GM19468 (cell line): ENCODE data around the gene MAP3K21.

ENCODE experiments used
- ATAC-seq: cut with Tn5 transposase; IDR thresholded peaks from one replicate; pipeline ENCODE4 v1.9.1; 2021; ENCODE audit warnings: mild to moderate bottlenecking, moderate library complexity, moderate number of reproducible peaks; ENCODE audit not compliant: unreplicated experiment; ENCODE audit errors: extremely low read depth

MAP3K21 gene

GRCh38 chr1:233381806-233382205, 54.3 kb downstream of the MAP3K21 start:
- no peak for ATAC-seq

- ATAC-seq = no peak
Measured at GRCh38 chr1:233383984-233384383, 56.5 kb downstream of the MAP3K21 start.

DNA sequence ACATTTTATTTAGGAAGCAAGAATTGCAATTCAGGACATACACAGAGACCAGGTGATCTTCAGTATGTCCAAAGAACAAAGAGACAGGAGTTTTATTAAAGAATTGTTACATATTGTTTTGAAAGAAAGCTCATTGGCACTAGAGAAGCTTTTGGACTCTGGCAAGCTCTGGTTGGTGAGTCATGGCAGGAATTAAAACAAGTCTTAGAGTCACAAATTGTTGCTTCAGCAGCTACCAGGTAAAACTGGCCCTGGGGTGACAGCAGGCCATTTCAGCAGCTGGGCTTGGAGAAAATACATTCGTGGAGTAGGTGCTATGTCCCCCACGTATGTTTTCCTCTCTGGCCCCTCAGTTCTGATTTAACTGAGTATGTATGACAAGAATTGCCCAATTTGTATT, 58.8 kb downstream of the MAP3K21 start:
- no peak for ATAC-seq

DNA sequence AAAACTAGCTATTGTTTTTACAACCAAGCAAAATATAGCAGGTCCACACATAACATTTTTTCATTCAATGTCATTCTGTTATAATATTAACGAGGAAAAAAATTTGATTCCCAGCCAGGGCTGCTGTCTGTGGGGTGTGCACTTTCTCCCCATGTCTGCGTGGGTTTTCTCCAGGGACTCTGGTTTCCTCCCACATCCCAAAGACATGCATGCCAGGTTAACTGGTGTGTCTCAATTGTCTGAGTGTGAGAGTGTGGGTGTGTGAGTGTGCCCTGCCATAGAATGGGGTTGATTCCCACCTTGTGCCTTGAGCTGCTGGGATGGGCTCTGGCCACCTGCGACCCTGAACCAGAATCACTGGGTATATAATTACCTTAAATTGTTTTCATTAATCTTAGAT, 60.1 kb downstream of the MAP3K21 start:
- no peak for ATAC-seq

DNA sequence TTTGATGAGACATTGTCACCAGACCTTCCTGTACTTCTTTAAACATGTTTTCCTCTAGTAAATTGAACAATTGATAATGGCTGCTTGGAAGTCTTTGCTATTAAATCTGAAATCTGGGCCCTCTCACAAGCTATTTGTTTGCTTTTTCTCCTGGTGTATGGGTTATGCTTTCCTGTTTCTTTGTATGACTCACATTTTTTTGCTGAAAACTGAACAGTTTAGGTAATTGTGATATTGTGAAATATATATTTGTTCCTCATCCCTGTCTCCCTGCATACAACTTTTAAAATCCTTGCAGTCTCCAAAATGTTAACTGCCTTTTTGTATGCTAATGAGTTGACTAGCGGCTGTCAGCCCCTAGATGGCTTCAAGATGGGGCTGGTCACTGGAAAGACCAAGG, 61.6 kb downstream of the MAP3K21 start:
- no peak for ATAC-seq

- no peak for ATAC-seq
Measured at GRCh38 chr1:233389893-233390292, 62.4 kb downstream of the MAP3K21 start.

DNA sequence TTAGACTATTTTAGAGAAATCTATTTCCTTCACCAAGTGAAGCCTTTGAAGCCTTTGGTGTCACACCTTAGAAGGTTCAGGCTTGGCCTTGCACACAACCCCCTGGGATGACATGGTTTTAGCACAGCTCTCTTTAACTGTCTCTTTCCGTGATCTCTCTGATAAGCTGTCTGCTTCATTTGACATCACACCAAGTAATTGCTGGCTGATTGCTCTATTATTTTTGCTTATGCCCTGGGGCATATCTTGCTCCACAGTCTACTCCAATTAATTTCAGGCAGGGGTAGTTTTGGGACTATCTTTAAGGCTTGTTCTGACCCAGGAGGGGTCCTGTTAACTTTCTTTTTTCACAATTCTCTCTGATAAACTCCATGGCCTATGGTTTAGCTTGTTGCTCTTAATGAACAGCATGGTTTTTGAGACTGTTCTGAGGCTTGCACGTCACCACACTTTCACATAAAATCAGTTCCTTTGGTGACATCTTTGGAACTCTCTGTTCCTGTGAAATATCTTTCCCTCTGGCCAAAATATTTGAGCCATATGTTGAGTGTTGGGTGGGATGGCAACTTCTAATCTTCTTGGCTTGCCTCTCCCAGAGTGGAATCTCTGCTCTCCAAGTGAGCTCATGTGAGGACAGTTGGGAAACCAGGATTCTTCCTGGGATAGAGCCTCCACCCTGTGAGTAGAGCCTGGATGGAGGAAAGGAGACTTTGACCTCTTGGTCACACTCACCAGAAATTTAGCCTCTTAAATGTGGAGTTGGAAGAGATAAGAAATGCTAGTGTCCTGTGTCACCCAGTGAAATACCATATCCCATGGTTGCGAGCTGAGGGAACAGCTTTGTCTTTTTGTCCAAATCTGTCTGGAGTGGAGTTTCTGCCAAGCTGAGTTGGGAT, 63.6 kb downstream of the MAP3K21 start:
- no peak for ATAC-seq

GRCh38 chr1:233393084-233393840, 65.7 kb downstream of the MAP3K21 start:
- ATAC-seq = no peak

GRCh38 chr1:233393926-233394680, 66.6 kb downstream of the MAP3K21 start:
- ATAC-seq = no peak

DNA sequence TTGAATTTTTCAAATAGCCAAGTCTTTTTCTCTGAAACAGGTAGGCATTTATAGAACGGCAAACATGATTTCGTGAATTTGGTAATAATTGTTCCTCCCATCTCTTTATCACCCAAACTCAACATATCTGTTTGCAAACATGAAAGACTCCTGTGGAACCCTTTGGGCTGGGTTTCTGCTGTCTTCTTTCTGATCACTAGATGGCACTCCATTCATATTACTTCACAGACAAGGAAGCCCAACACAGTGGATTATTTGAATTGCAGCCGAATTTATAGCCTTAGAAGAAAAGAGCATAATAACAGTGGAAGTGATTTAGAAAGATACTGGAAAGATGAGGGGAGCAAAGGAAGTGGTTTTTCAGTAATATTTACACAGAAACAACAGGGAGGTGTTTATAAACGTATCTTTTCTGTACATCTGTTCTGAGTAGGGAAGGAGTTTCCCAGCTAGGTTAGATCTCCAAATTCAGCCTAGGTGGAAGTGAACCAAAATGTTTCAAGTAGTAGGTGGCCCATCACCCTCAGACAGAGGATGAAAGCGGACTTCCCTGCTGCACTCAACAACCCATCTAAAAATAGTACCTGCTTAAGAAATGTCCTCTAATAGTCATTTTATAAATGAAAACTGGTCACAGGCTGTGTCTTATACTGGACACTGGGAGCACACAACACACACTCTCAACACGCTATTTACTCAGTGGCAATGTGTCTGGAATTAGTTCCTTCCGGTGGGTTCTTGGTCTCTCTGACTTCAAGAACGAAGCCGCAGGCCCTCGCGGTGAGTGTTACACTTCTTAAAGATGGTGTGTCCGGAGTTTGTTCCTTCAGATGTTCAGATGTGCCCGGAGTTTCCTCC, 67.6 kb downstream of the MAP3K21 start:
- ATAC-seq = peak; percentile 28

DNA sequence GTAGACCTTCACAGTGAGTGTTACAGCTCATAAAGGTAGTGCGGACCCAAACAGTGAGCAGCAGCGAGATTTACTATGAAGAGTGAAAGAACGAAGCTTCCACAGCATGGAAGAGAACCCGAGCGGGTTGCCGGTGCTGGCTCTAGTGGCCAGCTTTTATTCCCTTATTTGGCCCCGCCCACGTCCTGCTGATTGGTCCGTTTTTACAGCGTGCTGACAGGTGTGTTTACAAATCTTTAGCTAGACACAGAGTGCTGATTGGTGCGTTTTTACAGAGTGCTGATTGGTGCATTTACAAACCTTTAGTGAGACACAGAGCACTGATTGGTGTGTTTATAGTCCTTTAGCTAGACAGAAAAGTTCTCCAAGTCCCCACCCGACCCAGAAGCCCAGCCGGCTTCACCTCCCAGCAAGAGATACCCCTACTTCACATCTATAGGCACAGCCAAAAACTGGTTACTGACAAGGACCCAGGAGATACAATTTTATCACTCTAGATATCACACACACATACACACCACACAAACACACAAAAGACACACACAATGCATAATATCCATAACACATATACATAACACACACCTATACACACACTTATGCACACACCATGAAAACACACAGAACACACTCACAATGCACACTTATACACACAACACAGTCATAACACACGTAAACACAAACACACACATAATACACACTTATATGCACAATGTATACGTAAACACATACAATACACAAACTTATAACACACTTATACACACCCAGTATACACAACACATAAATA, 68.5 kb downstream of the MAP3K21 start:
- ATAC-seq = no peak

GRCh38 chr1:233406339-233406960, 78.9 kb downstream of the MAP3K21 start:
- ATAC-seq = no peak

GRCh38 chr1:233406994-233407631, 79.6 kb downstream of the MAP3K21 start:
- ATAC-seq = no peak

- no peak for ATAC-seq
Measured at GRCh38 chr1:233409540-233409939, 82.0 kb downstream of the MAP3K21 start.

GRCh38 chr1:233410906-233411305, 83.4 kb downstream of the MAP3K21 start:
- ATAC-seq = no peak

DNA sequence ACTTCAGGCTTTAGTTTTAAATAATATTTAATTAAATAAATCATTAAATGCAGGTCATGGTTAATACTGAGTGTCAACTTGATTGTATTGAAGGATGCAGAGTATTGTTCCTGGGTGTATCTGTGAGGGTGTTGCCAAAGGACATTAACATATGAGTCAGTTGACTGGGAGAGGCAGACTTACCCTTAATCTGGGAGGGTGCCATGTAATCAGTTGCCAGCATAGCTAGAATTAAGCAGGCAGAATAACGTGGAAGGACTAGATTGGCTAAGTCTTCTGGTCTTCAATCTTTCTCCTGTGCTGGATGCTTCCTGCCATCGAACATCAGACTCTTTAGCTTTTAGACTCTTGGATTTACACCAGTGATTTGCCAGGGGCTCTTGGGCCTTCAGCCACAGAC, 85.3 kb downstream of the MAP3K21 start:
- ATAC-seq = no peak

GRCh38 chr1:233421293-233421692, 93.8 kb downstream of the MAP3K21 start:
- no peak for ATAC-seq

- no peak for ATAC-seq
Measured at GRCh38 chr1:233424779-233425178, 97.3 kb downstream of the MAP3K21 start.
